Hepatocyte (in vitro differentiated cells): ENCODE measurements around the gene ARV1.

Experiments used
- EZH2 ChIP-seq: fragments of 200-600 bp; sonication (generic); IDR thresholded peaks from 2 replicates; pipeline ENCODE4 v1.6.1; 2016; ENCODE audit warnings: antibody characterized with exemption, mild to moderate bottlenecking, borderline replicate concordance
- EZH2phosphoT487 ChIP-seq: fragments of 200-600 bp; sonication (generic); IDR thresholded peaks from one replicate; pipeline ENCODE4 v1.6.1; 2018; ENCODE audit warnings: antibody characterized with exemption, mild to moderate bottlenecking, low read depth, moderate library complexity; ENCODE audit not compliant: unreplicated experiment, severe bottlenecking
- TF ChIP-seq, protein P1 (sequence below): fragments of 200-600 bp; sonication (generic); IDR thresholded peaks from 2 replicates; pipeline ENCODE4 v1.5.1; 2016; ENCODE audit warnings: antibody characterized with exemption, mild to moderate bottlenecking; ENCODE audit not compliant: poor library complexity

GRCh38 chr1:231037585-231038517 lies 59.0 kb downstream of the ARV1 start:
- TF ChIP-seq EZH2phosphoT487: no peak
- TF ChIP-seq, protein P1, sequence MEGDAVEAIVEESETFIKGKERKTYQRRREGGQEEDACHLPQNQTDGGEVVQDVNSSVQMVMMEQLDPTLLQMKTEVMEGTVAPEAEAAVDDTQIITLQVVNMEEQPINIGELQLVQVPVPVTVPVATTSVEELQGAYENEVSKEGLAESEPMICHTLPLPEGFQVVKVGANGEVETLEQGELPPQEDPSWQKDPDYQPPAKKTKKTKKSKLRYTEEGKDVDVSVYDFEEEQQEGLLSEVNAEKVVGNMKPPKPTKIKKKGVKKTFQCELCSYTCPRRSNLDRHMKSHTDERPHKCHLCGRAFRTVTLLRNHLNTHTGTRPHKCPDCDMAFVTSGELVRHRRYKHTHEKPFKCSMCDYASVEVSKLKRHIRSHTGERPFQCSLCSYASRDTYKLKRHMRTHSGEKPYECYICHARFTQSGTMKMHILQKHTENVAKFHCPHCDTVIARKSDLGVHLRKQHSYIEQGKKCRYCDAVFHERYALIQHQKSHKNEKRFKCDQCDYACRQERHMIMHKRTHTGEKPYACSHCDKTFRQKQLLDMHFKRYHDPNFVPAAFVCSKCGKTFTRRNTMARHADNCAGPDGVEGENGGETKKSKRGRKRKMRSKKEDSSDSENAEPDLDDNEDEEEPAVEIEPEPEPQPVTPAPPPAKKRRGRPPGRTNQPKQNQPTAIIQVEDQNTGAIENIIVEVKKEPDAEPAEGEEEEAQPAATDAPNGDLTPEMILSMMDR: no peak
- TF ChIP-seq EZH2: no peak
